Thyroid gland (tissue), 4 donors: ENCODE results near the gene SORCS2. TPM values are rescaled to one million over a fixed set of nuclear protein-coding genes. Genes with fewer than 3 reads are reported as not detected.

Experiments used
- DNase-seq, 2 donors: peaks; one replicate each; pipeline ENCODE4 v3.0.0-alpha.2; 2019
- H3K27ac ChIP-seq, 3 donors: fragments of 200-600 bp; sonication (generic); 1 replicate in 2 of 3; 2 replicates in 1 of 3; pipeline ENCODE4 v1.5.1; 2016 to 2019; ENCODE audit warnings: mild to moderate bottlenecking in 1 of 3, moderate library complexity in 1 of 3
- H3K27me3 ChIP-seq: fragments of 200-600 bp; sonication (generic); one replicate; pipeline ENCODE4 v1.5.1; 2019
- H3K36me3 ChIP-seq, 2 donors: fragments of 200-600 bp; sonication (generic); one replicate each; pipeline ENCODE4 v1.5.1; 2016 to 2019
- H3K4me1 ChIP-seq, 2 donors: fragments of 200-600 bp; sonication (generic); one replicate each; pipeline ENCODE4 v1.5.1; 2017 to 2019
- H3K4me3 ChIP-seq, 3 donors: fragments of 200-600 bp; sonication (generic); replicated peaks in 1 of 3; 1 replicate in 2 of 3; 2 replicates in 1 of 3; pipeline ENCODE4 v1.5.1; 2016; ENCODE audit warnings: mild to moderate bottlenecking in 1 of 3
- H3K9me3 ChIP-seq: fragments of 200-600 bp; sonication (generic); one replicate; pipeline ENCODE4 v1.5.1; 2017
- CTCF ChIP-seq, 6 experiments: fragments of 200-600 bp in 3 of 6; fragments of 450-650 bp in 3 of 6; sonication (generic) in 3 of 6; IDR thresholded peaks; one replicate each; pipeline ENCODE4 v1.5.1; 2016 to 2019; ENCODE audit warnings: antibody characterized with exemption in 6 of 6, mild to moderate bottlenecking in 2 of 6, inconsistent platforms in 1 of 6, moderate library complexity in 1 of 6
- POLR2A ChIP-seq, 2 donors: fragments of 450-650 bp; IDR thresholded peaks; one replicate each; pipeline ENCODE4 v1.6.1; 2017; ENCODE audit warnings: antibody characterized with exemption in 2 of 2, mild to moderate bottlenecking in 2 of 2, moderate library complexity in 1 of 2
- WGBS, 2 donors: methylation state at CpG; one replicate each; pipeline ENCODE4 v1.1.5; 2017; 5-methylcytosine and 5-hydroxymethylcytosine counted together
- intact Hi-C: fragments of 100-400 bp; cut with DNase I; formaldehyde crosslinking; loops from one replicate; pipeline ENCODE4 v1.15.1; 2023
- total RNA-seq, 4 donors: library from RNA; depleted of rRNA; stranded (reverse); fragments of >200 nt; gene quantifications; one replicate each; pipeline ENCODE4 v1.2.3, GENCODE V29; 2016

The SORCS2 gene
- total RNA-seq, 4 donors from 2014 or later, result 1.7 to 13.6 (median 3.6) TPM

GRCh38 chr4:7687796-7688195, 495.5 kb downstream of the SORCS2 start:
- 94 to 96% methylated on average over 9 of the region's 9 CpGs for WGBS, 2 donors

GRCh38 chr4:7689773-7690693, 497.7 kb downstream of the SORCS2 start:
- H3K4me3 ChIP-seq, result no peak overlapping the region
- intact Hi-C loops, result no loop called here
- DNase-seq, result no peak
- no peaks in the 10 kb centered on the region for H3K27me3 ChIP-seq
- TF ChIP-seq POLR2A (IDR thresholded peaks at IDR 0.05), result no peak
- no peak for TF ChIP-seq CTCF (IDR thresholded peaks at IDR 0.05)
- H3K27ac ChIP-seq, result no peak overlapping the region
- 86 to 88% methylated on average over 6 of the region's 6 CpGs for WGBS, 2 donors
- H3K4me1 ChIP-seq, result no peaks in the 10 kb centered on the region
- H3K9me3 ChIP-seq, result no peaks in the 10 kb centered on the region
- H3K36me3 ChIP-seq, result no peaks in the 10 kb centered on the region

More at GRCh38 chr4:7687796-7688195, 495.5 kb downstream of the SORCS2 start:
- intact Hi-C loops, result no loop called here
- H3K27me3 ChIP-seq, result no peaks in the 10 kb centered on the region
- no peak overlapping the region for H3K27ac ChIP-seq
- H3K9me3 ChIP-seq, result no peaks in the 10 kb centered on the region
- TF ChIP-seq POLR2A (IDR thresholded peaks at IDR 0.05) (no peak), CTCF (IDR thresholded peaks at IDR 0.05) (no peak)
- no peaks in the 10 kb centered on the region for H3K4me1 ChIP-seq
- H3K4me3 ChIP-seq, result no peak overlapping the region
- no peak for DNase-seq
- H3K36me3 ChIP-seq, result no peaks in the 10 kb centered on the region

GRCh38 chr4:7691061-7691460, 498.7 kb downstream of the SORCS2 start:
- no peak for TF ChIP-seq POLR2A (IDR thresholded peaks at IDR 0.05)
- TF ChIP-seq CTCF (IDR thresholded peaks at IDR 0.05), result no peak
- intact Hi-C loops, result no loop called here
- Histone ChIP-seq H3K27me3 (no peaks in the 10 kb centered on the region), H3K9me3 (no peaks in the 10 kb centered on the region), H3K27ac (no peak overlapping the region), H3K4me1 (no peaks in the 10 kb centered on the region), H3K4me3 (no peak overlapping the region), H3K36me3 (no peaks in the 10 kb centered on the region)
- no peak for DNase-seq
- WGBS, 2 donors, result 91 to 92% methylated on average over 5 to 6 of the region's 6 CpGs

- Histone ChIP-seq H3K9me3 (no peaks in the 10 kb centered on the region), H3K4me3 (no peak overlapping the region), H3K36me3 (no peaks in the 10 kb centered on the region), H3K27ac (no peak overlapping the region), H3K27me3 (no peaks in the 10 kb centered on the region), H3K4me1 (no peaks in the 10 kb centered on the region)
- no peak for TF ChIP-seq POLR2A (IDR thresholded peaks at IDR 0.05)
- no peak for TF ChIP-seq CTCF (IDR thresholded peaks at IDR 0.05)
- intact Hi-C loops, result no loop called here
- DNase-seq, result peak; percentile 59
- WGBS, 2 donors, result 25 to 56% methylated on average over 6 to 8 of the region's 8 CpGs
These were observed 499.6 kb downstream of the SORCS2 start for GRCh38 chr4:7691982-7692381.
